ENCODE measurements around the gene ESAM. TPM values are rescaled to one million over a fixed set of nuclear protein-coding genes. Genes with fewer than 3 reads are reported as not detected.
A peak's percentile ranks its signal among the peaks of the same experiment; 100 is the strongest.

The ESAM gene
- total and polyA plus RNA-seq, 11 donors, result 24.8 to 111 (median 43.3) TPM

- Histone ChIP-seq H3K27ac (peak within 1 kb of the TSS; percentile 90 to 100 (median 98)), H3K27me3 (no peaks in the 10 kb centered on the region), H3K4me3 (peak within 1 kb of the TSS; percentile 71 to 94 (median 88)), H3K36me3 (peaks cover 0 to 2% (median under 1%) of the 10 kb centered on the region in 9 donors), H3K9me3 (no peaks in the 10 kb centered on the region), H3K4me1 (peaks cover 3 to 38% (median 32%) of the 10 kb centered on the region in 12 donors)
- peak in 1 of 12 donors; percentile 20 for TF ChIP-seq CTCF (IDR thresholded peaks at IDR 0.05)
- TF ChIP-seq POLR2A (IDR thresholded peaks at IDR 0.05), result peak in 1 of 2 donors; percentile 86
- peak; percentile 91 to 98 (median 98) for ATAC-seq
- WGBS, 4 donors, result 0% methylated on average over 12 to 62 of the region's 62 CpGs
- intact Hi-C loops (cut with DNase I), result loop anchor here in 2 of 10 donors (2.0 kb wide), 1 partner anchor 36 kb away; no protein-coding TSS in a partner anchor
- DNase-seq, result peak; percentile 83 to 91 (median 87)
Observed at GRCh38 chr11:124800226-124800929, 38.3 kb upstream of the ESAM start, which contains the start of gene MSANTD2. MSANTD2 (minus strand) TSS chr11:124800406; CDS start chr11:124800380, 26 bp downstream.

- intact Hi-C loops (cut with DNase I), result loop anchor here in 3 of 10 donors (2.0 to 10.0 kb wide), 4 partner anchors 37 to 135 kb away; partner anchors contain the start of genes ESAM (in 2 of the 3), SIAE (in 1 of the 3) and SPA17 (in 1 of the 3)
- Histone ChIP-seq H3K4me3 (peak overlapping the region; percentile 71 to 94 (median 88)), H3K9me3 (no peaks in the 10 kb centered on the region), H3K4me1 (peaks cover 3 to 38% (median 32%) of the 10 kb centered on the region in 12 donors), H3K36me3 (peaks cover 0 to 4% (median 0%) of the 10 kb centered on the region in 9 donors), H3K27me3 (no peaks in the 10 kb centered on the region), H3K27ac (peak overlapping the region; percentile 90 to 100 (median 98))
- peak; percentile 27 to 66 (median 31) for DNase-seq
- ATAC-seq, result peak in 2 of 4 donors; percentile 37 to 44
- no peak for TF ChIP-seq CTCF (IDR thresholded peaks at IDR 0.05)
- TF ChIP-seq POLR2A (IDR thresholded peaks at IDR 0.05), result no peak
- 0% methylated on average over 45 to 83 of the region's 83 CpGs for WGBS, 4 donors
Observed at GRCh38 chr11:124799348-124800225, 37.5 kb upstream of the ESAM start.

- Histone ChIP-seq H3K4me3 (peak overlapping the region in 11 of 12 donors; percentile 71 to 94 (median 87)), H3K27me3 (no peaks in the 10 kb centered on the region), H3K36me3 (peaks cover 0 to 4% (median 0%) of the 10 kb centered on the region in 9 donors), H3K4me1 (peaks cover 3 to 38% (median 32%) of the 10 kb centered on the region in 12 donors), H3K27ac (peak overlapping the region in 9 of 12 donors; percentile 90 to 100 (median 98)), H3K9me3 (no peaks in the 10 kb centered on the region)
- intact Hi-C loops (cut with DNase I), result loop anchor here in 3 of 10 donors (5.0 to 10.0 kb wide), 3 partner anchors 37 to 134 kb away; partner anchors contain the start of genes ESAM (in 2 of the 3), SIAE (in 1 of the 3) and SPA17 (in 1 of the 3)
- DNase-seq (no peak), ATAC-seq (no peak)
- WGBS, 4 donors, result 1 to 6% (median 2%) methylated on average over 8 of the region's 8 CpGs
- TF ChIP-seq POLR2A (IDR thresholded peaks at IDR 0.05) (no peak), CTCF (IDR thresholded peaks at IDR 0.05) (no peak)
Observed at GRCh38 chr11:124798991-124799347, 36.9 kb upstream of the ESAM start.
